ENCODE data around the gene PHF13.
"Not testable (repeated sequence)": the region's sequence is repeated elsewhere in the genome, so short reads cannot be mapped to it uniquely, and the experiment has no call there.

PHF13 gene

GRCh38 chr1:6653436-6654290 lies 40.1 kb downstream of the PHF13 start:
- DNase-seq: no peak

- DNase-seq: no peak
These were observed 43.6 kb downstream of the PHF13 start for GRCh38 chr1:6657138-6657537.

GRCh38 chr1:6658359-6659060 lies 45.0 kb downstream of the PHF13 start:
- no peak for DNase-seq

GRCh38 chr1:6660415-6661049 lies 47.0 kb downstream of the PHF13 start:
- no peak for DNase-seq

- DNase-seq: not testable (repeated sequence)
These were observed 48.9 kb downstream of the PHF13 start for GRCh38 chr1:6662468-6662867.

GRCh38 chr1:6666696-6667095 lies 53.2 kb downstream of the PHF13 start:
- no peak for DNase-seq

- no peak for DNase-seq
These were observed 53.6 kb downstream of the PHF13 start for GRCh38 chr1:6667139-6667538.

- no peak for DNase-seq
These were observed 55.0 kb downstream of the PHF13 start for GRCh38 chr1:6668503-6668902.

GRCh38 chr1:6672558-6672957 lies 59.0 kb downstream of the PHF13 start:
- no peak for DNase-seq

Measured in hypothalamus (tissue), 51 donors.